CD4-positive, alpha-beta T cell treated with Interferon gamma for 1 hour (primary cell): ENCODE results near the gene ETV3L.

Source experiments
- DNase-seq: peaks from one replicate; pipeline ENCODE4 v3.0.0-alpha.2; 2020

ETV3L gene

DNA sequence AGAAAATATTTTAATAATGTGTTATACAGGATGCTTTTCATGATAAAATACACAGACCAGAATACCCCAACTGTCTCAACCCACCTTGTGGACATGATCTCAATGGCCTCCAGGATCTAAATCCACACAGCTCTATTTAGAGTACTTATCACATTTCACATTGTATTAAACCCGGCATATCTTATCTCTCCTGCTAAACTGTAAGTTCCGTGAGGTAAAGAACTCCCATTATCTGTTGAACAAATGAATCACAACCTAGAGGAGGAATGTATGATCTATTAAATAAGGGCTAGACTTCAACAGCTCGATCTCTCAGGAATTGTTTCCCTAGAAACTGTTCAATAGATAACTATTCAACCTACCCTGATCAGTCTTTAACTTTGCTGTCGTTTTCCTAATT lies 31.7 kb upstream of the ETV3L start:
- DNase-seq = no peak

DNA sequence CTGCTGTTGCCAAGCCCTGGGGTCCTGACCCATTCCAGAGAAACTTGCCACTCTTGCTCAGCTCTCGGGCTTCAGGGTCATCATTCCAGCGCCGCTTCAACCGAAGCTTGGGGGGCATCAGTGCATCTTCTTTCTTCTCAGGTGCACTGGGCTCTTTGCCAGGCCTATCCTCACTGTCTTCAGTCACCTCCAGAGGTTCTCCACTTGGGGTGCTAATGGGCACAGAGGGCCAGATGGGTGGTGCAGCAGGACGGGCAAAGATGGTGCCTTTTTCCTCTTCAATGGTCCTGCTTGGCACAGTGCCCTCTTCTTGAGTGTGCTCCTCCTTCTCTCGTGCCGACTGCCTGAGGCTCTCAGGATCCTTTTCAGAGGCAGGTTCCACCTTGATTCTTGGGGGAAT lies 25.2 kb upstream of the ETV3L start:
- no peak for DNase-seq

- DNase-seq = no peak
Observed at GRCh38 chr1:157119448-157119847, 19.8 kb upstream of the ETV3L start.

DNA sequence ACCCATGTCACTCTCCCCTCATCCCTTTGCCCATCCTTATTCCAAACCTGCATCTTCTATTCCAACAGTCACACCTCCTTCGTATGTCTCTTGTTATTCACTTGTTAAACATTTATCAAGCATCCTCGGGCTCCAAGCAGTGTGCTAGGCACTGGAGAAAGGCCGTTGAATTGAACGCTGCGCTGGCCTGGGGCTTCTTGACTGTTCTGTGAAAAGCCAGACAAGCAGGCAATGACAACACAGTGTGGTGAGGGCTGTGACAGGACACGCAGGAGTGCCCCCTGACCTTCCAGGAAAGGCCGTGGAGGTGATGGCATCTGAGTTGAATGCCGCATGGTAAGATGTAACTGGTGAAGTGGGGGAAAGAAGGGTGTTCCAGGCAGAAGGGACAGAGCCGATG lies 19.4 kb upstream of the ETV3L start:
- no peak for DNase-seq

DNA sequence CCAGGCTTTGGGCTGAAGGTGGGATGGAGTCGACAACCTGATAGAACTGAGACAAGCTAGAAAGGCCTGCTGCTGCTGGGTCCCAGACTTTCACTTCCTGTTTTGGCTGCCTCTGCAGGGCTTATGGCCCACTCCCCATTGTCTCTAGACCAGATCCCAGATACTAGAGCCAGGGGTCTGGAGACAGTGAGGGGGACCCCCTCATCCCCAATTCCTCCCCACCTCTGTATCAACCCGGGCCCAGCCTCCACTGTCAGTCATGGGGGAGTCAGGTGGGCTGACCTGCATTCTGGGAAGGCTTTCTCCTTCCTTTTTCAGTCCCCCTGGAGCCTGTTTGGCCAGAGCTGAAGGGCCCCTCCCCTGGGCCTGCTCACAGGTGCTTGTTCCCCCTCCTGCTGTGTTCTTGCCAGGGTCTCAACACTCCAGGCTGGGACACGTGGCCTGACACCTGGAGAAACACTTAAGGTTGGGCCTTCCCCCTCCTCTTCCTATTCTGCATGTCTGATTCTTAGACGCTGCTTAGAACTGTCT lies 18.0 kb upstream of the ETV3L start:
- DNase-seq = peak; percentile 11

- no peak for DNase-seq
Observed at GRCh38 chr1:157116737-157117103, 17.1 kb upstream of the ETV3L start.

GRCh38 chr1:157115851-157116736 lies 16.5 kb upstream of the ETV3L start:
- no peak for DNase-seq

- no peak for DNase-seq
Observed at GRCh38 chr1:157115429-157115838, 15.8 kb upstream of the ETV3L start.

DNA sequence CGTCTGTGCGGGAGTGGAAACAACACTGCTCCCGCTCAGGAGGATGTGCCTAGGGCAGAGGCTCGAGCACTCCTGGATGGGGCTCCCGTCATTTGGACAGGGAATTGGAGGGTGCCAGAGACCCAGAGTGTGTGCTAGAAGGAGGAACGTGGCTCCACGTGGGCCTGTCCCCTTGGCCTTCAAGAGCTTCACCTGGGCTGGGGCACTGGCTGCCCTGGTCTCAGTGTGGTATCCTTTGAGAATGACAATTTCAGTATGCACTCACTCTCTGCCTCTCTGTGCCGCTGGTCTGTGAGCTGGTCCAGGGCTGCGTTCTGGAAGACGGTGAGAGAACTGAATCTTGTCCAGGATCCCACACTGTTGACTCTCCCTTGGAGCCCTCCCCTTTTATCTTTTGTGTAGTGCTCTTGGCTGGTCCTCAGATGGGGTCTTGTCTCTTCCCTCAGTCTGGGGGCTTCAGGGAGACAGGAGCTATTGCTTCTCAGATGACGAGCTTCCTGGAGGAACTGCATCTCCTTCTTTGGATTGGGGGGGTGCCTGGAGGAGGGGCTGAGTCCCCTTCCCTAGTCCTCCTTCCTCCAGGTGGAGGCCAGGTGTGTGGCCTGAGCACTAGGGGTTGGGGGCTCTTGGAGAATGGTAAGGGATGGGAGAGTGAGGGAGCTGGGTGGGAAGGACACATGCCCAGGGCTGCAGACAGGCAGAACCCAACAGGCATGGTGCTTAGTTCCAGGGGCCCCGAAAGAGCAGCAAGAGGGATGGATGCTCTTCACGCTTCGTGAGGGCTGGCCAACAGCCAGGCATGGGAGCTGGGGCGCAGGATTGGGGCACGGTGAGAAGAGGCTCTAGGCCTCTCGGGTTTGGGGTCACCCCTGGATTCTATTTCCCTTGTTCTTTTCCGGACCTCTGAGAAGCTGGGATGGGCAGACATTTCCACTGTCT lies 14.8 kb upstream of the ETV3L start:
- DNase-seq = no peak

GRCh38 chr1:157113631-157114030 lies 14.0 kb upstream of the ETV3L start:
- no peak for DNase-seq

DNA sequence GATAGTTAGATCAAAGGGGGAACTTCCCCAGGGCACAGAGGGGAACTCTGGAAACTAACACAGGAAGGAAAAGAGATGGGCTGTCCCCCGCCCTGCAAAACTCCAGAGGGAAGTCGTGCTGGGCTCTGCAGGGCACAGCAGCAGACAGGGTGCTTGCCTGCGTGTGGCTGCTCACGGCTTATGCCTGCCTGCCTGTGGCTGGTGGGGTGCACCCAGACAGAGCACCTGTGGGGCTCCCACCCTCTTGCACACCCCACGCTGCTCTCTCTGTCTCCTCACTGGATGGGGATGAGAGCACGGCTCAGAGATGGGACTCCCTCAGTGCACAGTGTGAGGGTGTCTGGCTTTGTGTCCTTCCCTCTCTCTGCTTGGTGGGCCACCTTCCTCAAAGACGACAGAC lies 13.5 kb upstream of the ETV3L start:
- no peak for DNase-seq

GRCh38 chr1:157112186-157112867 lies 12.7 kb upstream of the ETV3L start:
- no peak for DNase-seq

- no peak for DNase-seq
Observed at GRCh38 chr1:157111396-157112165, 12.0 kb upstream of the ETV3L start.

GRCh38 chr1:157110686-157111085 lies 11.1 kb upstream of the ETV3L start:
- DNase-seq = no peak

GRCh38 chr1:157110003-157110402 lies 10.4 kb upstream of the ETV3L start:
- no peak for DNase-seq

- no peak for DNase-seq
Observed at GRCh38 chr1:157108448-157108847, 8.8 kb upstream of the ETV3L start.

GRCh38 chr1:157107702-157108101 lies 8.1 kb upstream of the ETV3L start:
- no peak for DNase-seq

DNA sequence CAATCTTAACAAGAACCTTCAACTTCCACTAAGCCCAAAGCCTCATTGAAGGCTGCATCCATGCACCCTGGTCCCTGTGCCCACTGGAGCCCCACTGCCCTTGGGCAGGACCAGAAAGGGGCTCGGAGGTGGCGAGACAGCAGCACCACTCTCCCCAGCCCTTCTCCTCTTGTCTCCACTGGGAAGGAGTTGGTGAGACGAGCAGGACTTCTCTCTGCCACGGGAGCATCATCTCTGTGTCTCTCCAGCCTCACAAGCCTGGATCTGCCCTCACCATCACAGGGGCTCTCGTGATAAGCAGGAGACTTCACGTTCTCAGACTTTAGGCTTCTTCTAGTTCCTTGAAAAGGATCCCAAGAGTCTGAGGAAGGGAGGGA lies 7.2 kb upstream of the ETV3L start:
- DNase-seq = no peak

DNA sequence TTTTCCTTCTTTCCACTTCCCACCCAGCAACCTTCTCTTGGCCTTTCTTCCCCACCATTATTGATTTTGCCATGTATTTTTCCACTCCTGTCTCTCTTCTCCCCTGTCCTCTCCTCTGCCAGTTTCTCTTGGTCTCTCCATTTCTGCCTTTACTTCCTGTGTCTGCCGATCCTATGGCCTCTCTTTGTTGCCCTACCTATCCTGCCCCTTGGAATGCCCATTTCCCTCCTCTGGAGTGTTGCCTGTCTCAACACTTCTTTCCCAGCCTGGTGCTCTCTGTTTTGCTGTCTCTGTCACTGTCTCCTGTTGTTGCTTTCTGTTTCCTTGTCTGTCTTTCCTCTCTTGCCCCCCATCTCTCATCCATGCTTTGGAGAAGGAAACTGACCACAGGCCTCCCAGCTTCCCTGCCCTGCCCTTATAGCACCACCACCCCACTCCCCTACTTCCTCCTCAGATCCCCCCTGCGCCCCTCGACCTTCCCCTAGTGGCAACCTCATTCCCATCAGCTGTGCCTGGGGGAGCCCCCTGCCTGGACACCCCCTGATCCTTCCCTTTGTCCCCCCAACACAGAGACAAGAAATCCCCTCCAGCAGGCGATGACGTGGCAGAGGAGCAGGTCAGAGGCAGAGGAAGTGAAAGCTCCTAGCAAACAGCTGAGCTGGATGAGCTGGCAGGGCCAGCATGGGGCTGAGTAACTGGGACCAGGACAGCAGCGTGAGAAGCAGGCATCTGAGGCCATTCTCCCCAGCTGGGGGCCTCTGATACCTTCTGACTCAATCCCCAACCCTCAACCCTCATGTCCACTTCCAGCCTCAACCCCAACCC lies 6.6 kb upstream of the ETV3L start:
- DNase-seq = peak; percentile 77

GRCh38 chr1:157105298-157105987 lies 5.8 kb upstream of the ETV3L start:
- no peak for DNase-seq
